GM23248 (cell line): ENCODE data around the gene ITLN1.

Source experiments
- EZH2 ChIP-seq: fragments of 200-600 bp; sonication (generic); IDR thresholded peaks from 2 replicates; pipeline ENCODE4 v1.6.1; 2018; ENCODE audit warnings: antibody characterized with exemption, mild to moderate bottlenecking; ENCODE audit not compliant: insufficient read depth, poor library complexity, severe bottlenecking
- EZH2phosphoT487 ChIP-seq: fragments of 200-600 bp; sonication (generic); IDR thresholded peaks from 2 replicates; pipeline ENCODE4 v1.6.1; 2018; ENCODE audit warnings: antibody characterized with exemption, moderate library complexity, mild to moderate bottlenecking, low read depth; ENCODE audit not compliant: insufficient read depth

DNA sequence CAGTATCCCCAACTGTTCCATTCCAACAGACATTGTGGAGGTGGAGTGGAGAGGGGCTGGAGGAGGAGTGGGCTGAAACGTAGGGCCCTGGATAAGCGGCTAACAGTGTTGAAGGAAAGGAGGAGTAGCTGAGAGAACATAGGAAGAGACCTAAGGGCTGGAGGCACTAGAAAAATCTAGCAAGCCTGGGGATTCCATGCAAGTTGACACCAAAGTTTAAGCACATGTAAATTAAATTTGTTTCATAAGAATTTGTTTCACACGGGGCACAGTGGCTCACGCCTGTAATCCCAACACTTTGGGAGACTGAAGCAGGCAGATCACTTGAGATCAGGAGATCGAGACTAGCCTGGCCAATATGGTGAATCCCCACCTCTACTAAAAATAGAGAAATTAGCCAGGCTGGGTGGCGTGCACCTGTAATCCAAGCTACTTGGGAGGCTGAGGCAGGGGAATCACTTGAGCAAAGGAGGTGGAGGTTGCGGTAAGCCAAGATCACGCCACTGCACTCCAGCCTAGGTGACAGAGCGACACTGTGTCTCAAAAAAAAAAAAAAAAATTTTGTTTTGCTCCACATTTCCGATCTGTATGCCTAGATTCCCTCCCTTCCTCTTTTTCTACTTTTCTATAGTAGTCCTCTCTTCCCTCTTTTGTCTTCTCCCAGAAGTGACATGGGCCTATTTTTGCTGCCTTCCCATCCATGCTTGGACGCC is 21.8 kb downstream of the ITLN1 start:
- TF ChIP-seq EZH2phosphoT487 = no peak
- TF ChIP-seq EZH2 = no peak
